Caco-2 (cell line): ENCODE data around the gene ZSCAN5A. TPM values are rescaled to one million over a fixed set of nuclear protein-coding genes. Genes with fewer than 3 reads are reported as not detected.
A peak's percentile ranks its signal among the peaks of the same experiment; 100 is the strongest.

Source experiments
- BruUV-seq: library from RNA; stranded (reverse); fragments of 400-500 nt; replicated peaks from 2 replicates; lab custom pipeline; 2021; lab: Mats Ljungman, UMichigan
- CTCF ChIA-PET: fragments of 300-600 bp; sonication (Branson Sonifier 250); formaldehyde crosslinking; loops from one replicate; lab custom pipeline; 2022; ENCODE audit warnings: antibody characterized with exemption; lab: Charles Lee
- POLR2A ChIA-PET: fragments of 300-600 bp; sonication (Branson Sonifier 250); formaldehyde crosslinking; loops from one replicate; lab custom pipeline; 2022; ENCODE audit warnings: antibody characterized with exemption; lab: Charles Lee
- DNase-seq, 2 experiments: peaks; one replicate each; pipeline versions ENCODE4 v3.0.0 to v3.0.0-alpha.2; 2020 to 2022
- H3K27me3 ChIP-seq: replicated peaks from 2 replicates; pipeline ENCODE4 v1.6.0; 2011; ENCODE audit warnings: low read length; ENCODE audit not compliant: control insufficient read depth, insufficient read depth
- H3K36me3 ChIP-seq: 2 replicates; pipeline ENCODE4 v1.5.1; 2011; ENCODE audit warnings: low read length; ENCODE audit not compliant: control insufficient read depth, insufficient read depth
- H3K4me1 ChIP-seq: fragments of 250-450 bp; sonication (Bioruptor Pico); 2 replicates; pipeline ENCODE4 v1.5.1; 2020; ENCODE audit warnings: mild to moderate bottlenecking
- H3K4me3 ChIP-seq: 2 replicates; pipeline ENCODE4 v1.5.1; 2011; ENCODE audit warnings: low read depth, mild to moderate bottlenecking, control low read depth, low read length
- H3K9me3 ChIP-seq: fragments of 250-450 bp; sonication (Bioruptor Pico); 2 replicates; pipeline ENCODE4 v1.5.1; 2020; ENCODE audit warnings: mild to moderate bottlenecking, moderate library complexity
- H3K27ac Mint-ChIP-seq: one replicate; pipeline ENCODE4 v1.8.0; 2022; ENCODE audit warnings: mixed read lengths; ENCODE audit not compliant: unreplicated experiment
- H3K27me3 Mint-ChIP-seq: one replicate; pipeline ENCODE4 v1.8.0; 2022; ENCODE audit warnings: mixed read lengths; ENCODE audit not compliant: insufficient read depth, unreplicated experiment
- H3K36me3 Mint-ChIP-seq: one replicate; pipeline ENCODE4 v1.8.0; 2022; ENCODE audit warnings: mild to moderate bottlenecking, mixed read lengths; ENCODE audit not compliant: insufficient read depth, unreplicated experiment
- H3K4me1 Mint-ChIP-seq: one replicate; pipeline ENCODE4 v1.8.0; 2022; ENCODE audit warnings: low read depth, mixed read lengths; ENCODE audit not compliant: unreplicated experiment
- H3K4me3 Mint-ChIP-seq: one replicate; pipeline ENCODE4 v1.8.0; 2022; ENCODE audit warnings: mild to moderate bottlenecking, moderate library complexity, mixed read lengths; ENCODE audit not compliant: unreplicated experiment
- H3K9me3 Mint-ChIP-seq: one replicate; pipeline ENCODE4 v1.8.0; 2022; ENCODE audit warnings: mixed read lengths; ENCODE audit not compliant: unreplicated experiment
- CTCF ChIP-seq, 2 experiments: fragments of 200-600 bp in 1 of 2; IDR thresholded peaks; 1 replicate in 1 of 2; 2 replicates in 1 of 2; pipeline versions ENCODE4 v1.5.1 to v1.8.0; 2011 to 2022; ENCODE audit warnings: antibody characterized with exemption in 1 of 2, control low read depth in 1 of 2, inconsistent platforms in 1 of 2, low read depth in 1 of 2, low read length in 1 of 2, mild to moderate bottlenecking in 1 of 2, moderate library complexity in 1 of 2; ENCODE audit not compliant: insufficient read depth in 1 of 2, severe bottlenecking in 1 of 2, unreplicated experiment in 1 of 2
- intact Hi-C: fragments of 100-400 bp; cut with micrococcal nuclease; formaldehyde crosslinking; loops from one replicate; pipeline ENCODE4 v1.10.0; 2022; ENCODE audit not compliant: unreplicated experiment
- total RNA-seq: library from RNA; stranded (reverse); gene quantifications from 2 replicates; pipeline ENCODE4 v1.2.3, GENCODE V29; 2022

Gene ZSCAN5A
- total RNA-seq, 1 experiment from 2014 or later, result 11.3 TPM

DNA sequence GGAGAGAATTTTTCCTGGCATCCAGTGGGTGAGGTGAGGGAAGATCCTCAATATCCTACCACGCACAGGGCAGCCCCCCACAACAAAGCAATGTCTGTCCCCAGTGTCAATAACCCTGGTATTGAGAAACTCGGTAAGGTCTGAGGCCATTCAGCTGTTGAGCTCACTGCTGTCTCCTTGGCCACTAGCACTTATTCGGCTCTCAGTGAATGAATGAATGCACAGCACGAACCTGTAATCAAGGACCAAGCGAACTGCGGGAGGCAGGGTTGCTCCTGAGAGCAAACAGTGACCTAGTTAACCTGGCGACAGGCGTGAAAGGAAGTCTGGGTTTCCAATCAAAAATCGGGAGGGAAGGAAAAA lies 640 bp downstream of the ZSCAN5A start:
- TF ChIP-seq CTCF (IDR thresholded peaks at IDR 0.05; ENCODE audit: insufficient read depth in 1 of 2, low read depth in 1 of 2, low read length in 1 of 2, severe bottlenecking in 1 of 2, unreplicated experiment in 1 of 2), result no peak
- H3K9me3 ChIP-seq, result no peaks in the 10 kb centered on the region
- H3K4me3 ChIP-seq, result peak overlapping the region; percentile 66
- H3K4me1 ChIP-seq, result peaks cover 9% of the 10 kb centered on the region; the same call in 1 of the 2 replicates
- no peaks in the 10 kb centered on the region for H3K27me3 ChIP-seq
- Mint-ChIP-seq H3K4me3 (peak overlapping the region; percentile 86), H3K27ac (peak overlapping the region; percentile 98), H3K9me3 (no peaks in the 10 kb centered on the region), H3K4me1 (peaks cover 12% of the 10 kb centered on the region), H3K27me3 (no peaks in the 10 kb centered on the region), H3K36me3 (peaks cover 33% of the 10 kb centered on the region)
- CTCF ChIA-PET, result interaction anchor here (0.6 to 2.3 kb wide), 3 partner anchors 19 to 194 kb away, joined by 3 to 18 read pairs (median 3); no protein-coding TSS in a partner anchor
- POLR2A ChIA-PET, result interaction anchor here (0.6 kb wide), 2 partner anchors 12 to 19 kb away, joined by 4 read pairs; no protein-coding TSS in a partner anchor
- no peak for DNase-seq
- intact Hi-C loops, result loop anchor here (1.0 to 5.0 kb wide), 4 partner anchors 61 to 237 kb away; partner anchors contain the start of genes ZNF444 and ZNF787
- no peaks in the 10 kb centered on the region for H3K36me3 ChIP-seq
- TSS peak; percentile 30 for BruUV-seq

DNA sequence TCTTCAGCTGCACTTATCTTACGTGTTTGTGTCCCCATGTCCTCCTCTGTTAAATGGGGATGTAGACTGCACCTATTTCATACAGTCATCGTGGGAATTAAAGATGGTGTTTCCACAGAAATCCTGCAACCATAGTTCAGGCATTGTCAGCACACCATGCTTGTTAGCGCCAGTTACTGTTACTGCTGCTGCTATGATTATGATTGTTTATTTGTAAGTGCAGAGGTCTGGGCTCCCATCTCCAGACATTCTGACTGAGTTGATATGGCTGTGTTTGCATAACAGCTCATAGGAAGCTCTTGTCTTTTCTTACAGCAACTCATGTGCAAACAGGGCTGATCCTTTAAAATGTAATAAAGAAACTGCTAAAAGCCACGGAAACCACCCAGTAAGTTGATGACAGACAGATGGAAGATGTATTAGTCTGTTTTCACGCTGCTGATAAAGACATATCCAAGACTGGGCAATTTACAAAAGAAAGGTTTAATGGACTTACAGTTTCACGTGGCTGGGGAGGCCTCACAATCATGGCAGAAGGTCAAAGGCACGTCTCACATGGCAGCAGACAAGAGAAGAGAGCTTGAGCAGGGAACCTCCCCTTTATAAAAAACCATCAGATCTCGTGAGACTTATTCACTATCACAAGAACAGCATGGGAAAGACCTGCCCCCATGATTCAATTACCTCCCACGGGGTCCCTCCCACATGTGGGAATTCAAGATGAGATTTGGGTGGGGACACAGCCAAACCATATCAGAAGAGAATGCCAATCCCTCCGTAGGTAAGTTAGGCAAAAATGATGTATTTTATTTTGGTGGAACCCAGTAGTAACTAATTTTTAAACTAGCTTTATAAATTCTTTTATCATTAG lies 1.6 kb downstream of the ZSCAN5A start:
- Histone ChIP-seq H3K4me3 (no peak overlapping the region), H3K9me3 (no peaks in the 10 kb centered on the region), H3K4me1 (peaks cover 9% of the 10 kb centered on the region; the same call in 1 of the 2 replicates), H3K36me3 (no peaks in the 10 kb centered on the region), H3K27me3 (no peaks in the 10 kb centered on the region)
- peaks cover 12% of the 10 kb centered on the region for H3K4me1 Mint-ChIP-seq
- ChIA-PET CTCF (interaction anchor here (1.0 kb wide), 1 partner anchor 20 kb away, joined by 3 read pairs; no protein-coding TSS in a partner anchor), POLR2A (no interaction called here)
- no TSS peak for BruUV-seq
- no peaks in the 10 kb centered on the region for H3K9me3 Mint-ChIP-seq
- H3K36me3 Mint-ChIP-seq, result peaks cover 33% of the 10 kb centered on the region
- no peak for DNase-seq
- intact Hi-C loops, result loop anchor here (5.0 kb wide), 1 partner anchor 236 kb away; no protein-coding TSS in a partner anchor
- no peaks in the 10 kb centered on the region for H3K27me3 Mint-ChIP-seq
- H3K27ac Mint-ChIP-seq, result peak overlapping the region; percentile 98
- no peak for TF ChIP-seq CTCF (IDR thresholded peaks at IDR 0.05; ENCODE audit: insufficient read depth in 1 of 2, low read depth in 1 of 2, low read length in 1 of 2, severe bottlenecking in 1 of 2, unreplicated experiment in 1 of 2)
- peak overlapping the region; percentile 86 for H3K4me3 Mint-ChIP-seq

GRCh38 chr19:56312342-56312741 lies 2.3 kb downstream of the ZSCAN5A start:
- Mint-ChIP-seq H3K4me3 (no peak overlapping the region), H3K27ac (no peak overlapping the region), H3K9me3 (no peaks in the 10 kb centered on the region), H3K4me1 (peaks cover 12% of the 10 kb centered on the region), H3K36me3 (peaks cover 33% of the 10 kb centered on the region), H3K27me3 (no peaks in the 10 kb centered on the region)
- BruUV-seq, result no TSS peak
- H3K4me3 ChIP-seq, result no peak overlapping the region
- H3K4me1 ChIP-seq, result peaks cover 9% of the 10 kb centered on the region; the same call in 1 of the 2 replicates
- H3K9me3 ChIP-seq, result no peaks in the 10 kb centered on the region
- ChIA-PET POLR2A (no interaction called here), CTCF (interaction anchor here (1.0 kb wide), 1 partner anchor 21 kb away, joined by 3 read pairs; no protein-coding TSS in a partner anchor)
- H3K36me3 ChIP-seq, result no peaks in the 10 kb centered on the region
- intact Hi-C loops, result loop anchor here (5.0 kb wide), 1 partner anchor 235 kb away; no protein-coding TSS in a partner anchor
- DNase-seq, result no peak
- no peak for TF ChIP-seq CTCF (IDR thresholded peaks at IDR 0.05; ENCODE audit: insufficient read depth in 1 of 2, low read depth in 1 of 2, low read length in 1 of 2, severe bottlenecking in 1 of 2, unreplicated experiment in 1 of 2)
- H3K27me3 ChIP-seq, result no peaks in the 10 kb centered on the region
